Stimulated activated CD8-positive, alpha-beta memory T cell treated with anti-CD3 and anti-CD28 coated beads, Interleukin-2, amount 100 ng/mL, for 1 hour (primary cell): ENCODE results near the gene WNT6.
A peak's percentile ranks its signal among the peaks of the same experiment; 100 is the strongest.

ENCODE experiments used
- DNase-seq, 2 donors: peaks; one replicate each; pipeline ENCODE4 v3.0.0-alpha.2; 2020; ENCODE audit warnings: low read depth in 2 of 2

The WNT6 gene

DNA sequence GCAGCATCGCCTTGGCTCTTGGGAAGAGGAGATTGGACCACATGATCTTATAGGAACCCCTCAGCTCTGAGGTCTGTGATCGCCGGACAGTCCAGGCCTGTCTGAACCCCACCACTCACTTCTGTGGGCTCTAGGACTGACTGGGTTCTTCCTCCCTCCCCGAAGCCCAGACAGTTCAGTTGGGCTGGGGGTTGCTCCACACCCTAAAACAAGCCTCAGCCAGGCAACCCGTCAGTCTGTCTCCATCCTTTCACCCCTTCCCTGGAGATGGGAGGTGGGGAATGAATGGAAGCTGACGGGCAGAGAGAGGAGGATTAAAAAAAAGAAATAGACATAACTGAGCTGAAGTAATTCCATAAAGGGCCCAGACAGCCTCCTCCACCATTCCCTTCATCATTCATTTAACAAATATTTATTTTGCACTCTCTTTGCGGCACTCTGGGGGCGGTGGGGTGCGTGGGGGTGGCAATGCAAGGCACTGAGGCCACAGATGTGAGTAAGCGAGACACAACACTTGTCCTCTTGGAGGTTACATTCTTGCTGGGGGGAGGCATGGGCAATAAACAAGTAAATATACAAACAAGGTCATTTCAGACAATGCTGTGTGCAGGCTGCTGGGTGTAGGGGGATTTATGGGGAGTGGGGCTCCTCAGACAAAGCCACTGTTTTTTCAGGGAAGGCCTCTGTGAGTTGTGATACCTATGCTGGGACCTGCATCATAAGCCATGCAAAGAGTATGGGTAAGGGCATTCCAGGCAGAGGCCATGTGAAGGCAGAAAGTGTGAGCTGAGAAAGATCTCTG, 33.9 kb downstream of the WNT6 start:
- DNase-seq, result no peak

DNA sequence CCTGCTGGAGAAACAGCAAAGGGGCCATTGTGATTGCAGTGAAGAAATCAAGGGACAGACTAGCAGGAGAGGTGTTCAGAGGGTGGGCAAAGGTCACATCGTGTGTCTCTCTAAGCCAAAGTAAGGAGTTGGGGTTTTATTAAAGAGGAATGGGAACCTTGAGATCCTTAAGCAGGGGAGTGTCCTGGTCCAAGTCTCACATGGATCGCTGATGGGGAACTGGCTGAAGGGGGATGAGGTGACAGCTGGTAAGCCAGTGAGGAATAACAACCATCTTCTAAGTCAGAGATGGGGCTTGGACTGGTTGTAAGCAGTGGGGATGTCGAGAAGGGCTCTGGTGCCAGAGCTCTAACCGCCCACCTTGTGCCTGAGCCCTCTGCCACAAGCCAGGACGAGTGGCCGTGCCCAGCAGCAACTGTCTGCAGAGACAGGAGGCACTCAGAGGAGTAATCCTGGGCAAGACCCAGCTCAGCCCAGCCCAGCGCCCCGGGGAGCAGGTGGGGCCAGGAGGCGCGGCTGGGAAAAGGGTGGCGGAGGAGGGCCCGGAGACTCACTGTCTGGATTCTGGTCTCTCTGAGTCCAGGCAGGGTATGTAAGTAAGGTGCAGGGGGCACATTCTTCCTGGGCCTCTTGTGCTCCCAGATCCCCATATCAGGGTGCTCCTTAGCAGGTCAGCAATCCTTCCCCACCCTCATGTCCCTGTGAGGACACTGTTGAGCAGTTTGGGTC, 34.7 kb downstream of the WNT6 start:
- DNase-seq, result no peak

DNA sequence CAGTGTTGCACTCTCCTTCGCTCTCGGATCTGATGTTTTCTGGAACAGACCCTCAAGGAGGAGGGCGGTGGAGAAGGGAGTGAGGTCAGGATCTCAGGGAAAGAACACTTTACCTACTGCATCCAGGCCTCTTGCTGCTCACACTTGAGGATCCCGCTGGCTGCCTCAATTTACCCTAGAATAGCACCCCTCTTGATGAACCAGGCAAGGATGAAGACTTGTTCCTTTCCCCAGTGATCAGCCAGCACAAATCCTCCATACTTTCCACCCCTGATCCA, 35.2 kb downstream of the WNT6 start:
- no peak for DNase-seq

DNA sequence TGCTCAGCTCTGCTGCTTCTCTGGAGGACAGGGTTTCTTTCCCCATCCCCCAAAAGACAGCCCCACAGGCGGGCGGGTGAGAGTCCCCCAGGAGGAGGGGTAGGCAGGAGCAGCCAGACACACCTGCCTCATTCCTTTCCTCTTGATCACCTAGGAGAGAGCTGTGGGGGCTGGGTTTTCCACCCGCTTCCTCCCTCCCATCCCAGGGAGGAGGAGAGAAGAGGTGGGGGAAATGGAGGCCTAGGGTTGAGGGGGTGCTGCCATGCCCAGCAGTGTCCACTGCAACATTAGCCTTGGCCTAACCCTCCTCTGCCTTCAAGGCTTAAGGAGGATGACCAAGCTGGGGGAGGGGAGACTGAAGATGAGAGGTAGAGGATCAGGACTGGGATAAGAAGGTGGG, 35.7 kb downstream of the WNT6 start:
- no peak for DNase-seq

DNA sequence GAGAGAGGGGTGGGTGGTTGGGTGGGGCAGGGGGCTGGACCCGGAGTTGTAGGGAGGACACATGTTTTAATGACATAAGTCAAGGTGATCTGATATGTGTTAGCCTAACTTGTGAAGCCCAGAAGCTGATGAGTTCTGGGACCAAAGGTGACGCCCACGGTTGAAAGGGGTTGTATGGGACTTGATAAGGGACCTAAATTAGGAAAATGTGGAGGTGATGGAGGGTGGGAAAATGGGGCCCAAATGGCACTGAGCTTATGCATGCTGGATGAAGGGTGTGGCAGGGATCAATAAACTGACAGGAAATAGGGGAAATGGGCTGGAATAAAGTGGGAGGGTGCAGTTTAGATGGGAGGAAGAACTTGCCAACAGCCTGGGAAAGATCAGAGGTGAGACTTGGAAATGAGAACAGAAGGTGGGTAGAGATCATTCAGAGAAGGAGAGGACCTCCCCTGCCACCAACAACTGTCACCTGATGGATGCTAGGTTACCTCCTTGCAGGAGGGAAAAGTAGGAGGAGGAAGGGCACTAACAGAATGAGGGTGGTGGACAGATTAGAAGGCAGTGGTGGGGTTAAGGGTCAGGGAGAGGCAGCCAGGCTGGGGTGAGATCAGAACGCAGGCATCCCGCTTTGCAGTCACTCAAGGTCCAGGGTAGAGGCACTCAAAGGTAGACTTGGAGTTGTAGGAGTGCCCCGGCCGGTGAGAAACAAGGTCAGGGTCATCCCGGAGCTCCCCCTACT, 36.3 kb downstream of the WNT6 start:
- DNase-seq, result no peak

DNA sequence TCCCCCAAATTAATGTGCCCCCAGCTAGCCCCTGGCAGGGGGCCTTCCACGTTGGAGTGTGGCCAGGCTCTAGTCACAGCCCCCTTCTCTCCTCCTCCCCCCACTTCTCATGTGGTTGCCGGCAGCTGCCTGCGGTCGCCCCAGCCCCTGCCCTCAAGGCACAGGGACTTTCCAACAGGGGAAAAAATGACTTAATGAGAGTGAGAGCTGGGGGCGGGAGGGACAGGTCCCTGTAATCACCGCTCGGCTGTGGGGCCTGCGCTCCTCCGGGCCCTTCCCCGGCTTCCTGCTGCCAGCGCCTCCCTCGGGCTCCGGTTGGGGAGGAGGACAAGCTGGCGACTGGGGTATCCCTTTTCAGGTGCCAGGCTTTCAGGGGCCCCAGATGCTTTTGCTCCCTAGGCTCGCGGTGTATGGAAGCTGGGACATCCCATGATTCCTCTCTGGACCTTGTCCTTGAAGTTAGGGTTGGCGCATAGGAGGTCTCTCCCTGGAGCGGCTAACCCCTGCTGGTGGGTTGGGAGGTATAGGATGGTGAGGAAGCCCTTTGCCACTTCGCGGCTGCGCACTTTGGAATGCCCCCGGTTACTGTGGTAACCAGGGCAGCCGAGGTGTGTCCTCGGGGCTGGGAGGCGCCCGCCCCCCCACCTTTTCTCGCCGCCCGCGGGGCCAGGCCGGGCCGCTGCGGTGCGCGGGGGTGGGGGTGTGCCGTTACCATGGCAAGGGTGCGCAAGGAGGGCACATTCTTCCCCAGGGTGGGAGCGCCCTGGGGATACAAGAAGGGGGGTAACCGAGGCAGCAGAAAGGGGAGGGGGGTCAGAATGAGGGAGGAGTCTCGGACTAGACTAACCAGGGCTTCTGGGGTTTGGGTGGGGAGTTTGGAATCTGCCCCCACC, 37.1 kb downstream of the WNT6 start:
- DNase-seq, result peak; percentile 69 to 77

DNA sequence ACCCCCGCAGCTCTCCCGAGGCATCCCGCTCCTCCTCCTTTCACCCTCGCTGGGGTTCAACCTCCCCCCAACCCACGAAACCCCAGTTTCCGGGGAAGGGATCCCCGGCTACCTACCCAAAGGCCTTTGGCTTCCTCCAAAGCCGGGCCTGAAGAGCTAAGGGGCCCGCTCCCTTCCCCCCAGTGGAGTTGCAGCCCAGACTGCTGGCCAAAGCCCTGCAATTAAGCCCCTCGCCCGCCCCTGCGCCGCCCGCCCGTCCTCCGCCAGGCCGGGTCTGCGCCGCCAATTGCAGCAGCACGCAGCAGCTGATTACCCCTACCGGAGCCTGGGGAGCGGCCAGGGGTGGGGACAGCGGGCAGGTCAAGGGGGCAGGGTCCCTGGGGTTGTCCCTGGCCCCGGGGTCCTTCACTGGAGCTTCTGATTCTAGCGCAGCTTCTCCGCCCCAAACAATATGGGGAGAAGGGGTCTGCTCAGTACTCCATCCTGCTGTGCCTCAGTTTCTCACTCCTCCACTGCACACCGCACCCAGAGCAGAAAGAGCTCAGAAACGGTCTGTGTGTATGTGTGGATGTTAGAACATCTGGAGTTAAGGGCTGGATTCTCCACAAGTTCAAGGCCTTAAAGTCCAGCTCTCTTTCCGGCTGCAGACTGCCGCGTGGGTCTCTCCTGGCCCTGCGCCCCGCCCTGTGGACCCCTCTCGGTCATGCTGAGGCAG, 37.9 kb downstream of the WNT6 start:
- no peak for DNase-seq

DNA sequence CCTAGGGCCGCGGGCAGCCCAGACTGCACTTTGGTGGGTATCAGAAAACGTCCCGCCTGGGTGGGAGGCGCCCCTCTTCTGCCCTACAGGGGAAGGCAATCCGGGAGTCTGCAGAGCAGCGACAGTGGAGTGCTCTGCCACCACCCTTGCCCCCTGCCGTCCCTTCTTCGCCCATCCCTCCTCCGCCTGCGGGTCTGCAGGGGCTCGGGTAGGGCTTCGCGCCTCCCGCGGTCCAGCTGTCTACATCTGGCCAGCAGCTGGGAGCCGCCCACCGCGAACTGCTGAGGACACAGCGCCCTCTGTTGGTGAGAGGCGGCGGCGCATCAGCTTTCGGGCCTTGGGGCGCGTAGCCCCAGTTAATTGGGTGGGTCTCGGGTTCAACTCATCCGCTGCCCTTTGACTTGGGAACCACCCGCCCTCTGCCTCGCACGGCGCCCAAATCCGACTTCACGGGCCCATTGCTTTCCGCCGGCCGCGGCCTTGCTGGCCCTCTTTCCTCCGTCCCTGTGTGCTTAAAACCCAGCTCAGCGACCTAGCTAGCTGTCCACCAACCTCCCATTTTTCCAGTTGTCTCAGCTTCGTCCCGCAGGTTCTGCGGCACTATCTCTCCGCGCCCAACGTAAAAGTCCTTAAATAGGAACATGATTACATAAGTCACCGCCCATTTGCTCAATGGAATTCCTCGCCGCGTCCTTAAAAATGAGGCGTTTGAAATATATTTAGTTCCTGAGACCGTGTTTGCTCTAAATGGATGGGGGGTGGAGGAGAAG, 38.7 kb downstream of the WNT6 start:
- peak; percentile 61 to 73 for DNase-seq

DNA sequence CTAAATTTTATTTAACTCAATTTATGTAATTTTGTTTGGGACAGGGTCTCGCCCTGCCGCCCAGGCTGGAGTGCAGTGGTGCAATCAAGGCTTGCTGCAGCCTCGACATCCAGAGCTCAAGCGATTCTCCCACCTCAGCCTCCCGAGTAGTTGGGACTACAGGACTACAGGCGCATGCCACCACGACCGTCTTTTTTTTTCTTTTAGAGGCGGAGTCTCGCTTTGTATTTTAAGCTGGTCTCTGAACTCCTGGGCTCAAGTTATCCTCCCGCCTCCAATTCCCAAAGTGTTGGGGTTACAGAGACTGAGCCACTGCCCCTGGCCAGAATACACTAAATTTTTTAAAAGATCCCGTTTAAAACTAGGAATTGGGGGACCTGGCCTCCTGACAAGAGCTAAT, 39.5 kb downstream of the WNT6 start:
- DNase-seq, result no peak

DNA sequence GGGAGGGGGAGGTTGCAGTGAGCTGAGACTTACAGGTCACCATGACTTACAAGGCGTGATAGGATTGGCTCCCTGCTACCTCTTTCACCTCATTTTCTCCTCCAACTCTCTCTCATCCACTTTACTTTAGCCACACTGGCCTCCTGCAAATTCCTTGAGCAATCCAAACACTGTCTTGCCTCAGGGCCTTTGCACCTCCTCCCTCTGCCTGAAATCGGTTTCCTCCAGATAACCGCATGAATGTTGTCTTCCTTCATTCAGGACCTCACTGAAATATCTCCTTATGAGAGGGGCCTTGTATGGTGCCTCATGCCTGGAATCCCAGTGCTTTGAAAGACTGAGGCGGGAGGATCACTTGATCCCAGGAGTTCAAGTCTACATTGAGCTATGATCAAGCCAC, 42.8 kb downstream of the WNT6 start:
- no peak for DNase-seq

DNA sequence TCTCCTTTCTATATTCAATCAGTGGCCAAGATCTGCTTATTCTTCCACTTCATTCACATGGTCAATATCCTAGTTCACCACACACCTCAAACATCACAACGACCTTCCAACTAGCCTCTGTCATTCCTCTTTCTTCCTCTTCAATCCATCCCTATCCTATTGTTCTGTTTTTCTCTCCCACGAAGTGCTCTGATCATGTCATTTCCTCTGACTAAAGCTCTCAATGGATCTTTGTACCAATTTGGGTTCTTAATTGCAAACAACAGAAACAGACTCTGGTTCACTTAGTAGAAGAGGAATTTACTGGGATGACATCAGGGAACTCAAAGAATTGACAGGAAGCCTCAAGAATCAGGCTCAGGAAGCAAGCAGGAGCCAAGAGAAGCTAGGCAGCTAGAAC, 44.6 kb downstream of the WNT6 start:
- DNase-seq, result no peak

DNA sequence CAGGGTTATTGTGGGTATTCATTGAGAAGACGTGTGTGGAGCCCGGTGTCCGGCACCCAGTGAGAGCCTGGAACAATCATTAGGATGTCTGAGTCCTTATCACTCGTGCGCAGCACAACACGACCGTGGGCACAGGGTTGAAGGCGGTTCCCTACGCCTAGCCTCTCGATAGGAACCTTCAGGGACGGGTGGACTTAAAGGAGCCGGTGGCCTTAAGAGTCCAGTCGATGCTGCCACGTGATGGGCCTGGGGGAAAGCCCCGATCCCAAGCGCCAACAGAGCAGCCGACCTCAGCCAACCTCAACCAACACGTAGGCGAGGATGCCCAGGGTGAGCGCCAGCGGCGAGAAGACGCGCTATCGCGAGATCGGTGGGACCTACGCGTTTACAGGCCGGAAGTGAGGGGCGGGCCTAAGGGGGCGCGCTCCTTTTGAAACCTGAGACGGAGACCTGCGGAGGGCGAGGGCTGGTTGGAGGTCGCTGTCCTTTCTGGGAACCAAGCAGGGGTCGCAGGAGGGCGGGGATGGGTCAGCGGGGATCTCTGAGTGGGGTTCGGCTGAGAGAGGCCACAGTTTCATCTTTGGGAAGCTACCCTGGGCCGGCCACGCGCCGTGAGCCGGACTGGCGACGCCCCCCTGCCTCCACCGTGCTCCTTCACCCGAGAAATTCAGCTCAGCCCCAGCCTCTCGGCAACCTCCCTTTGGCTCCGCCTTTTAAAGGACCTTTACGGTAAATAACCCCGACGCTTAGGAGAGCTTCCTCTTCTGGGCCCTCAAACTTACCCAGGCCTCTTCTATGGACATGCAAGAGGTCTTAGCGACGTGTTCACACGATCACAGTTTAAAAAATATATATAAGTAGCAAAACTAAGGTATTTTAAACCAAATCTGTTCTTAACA, 49.4 kb downstream of the WNT6 start:
- peak; percentile 65 to 82 for DNase-seq

DNA sequence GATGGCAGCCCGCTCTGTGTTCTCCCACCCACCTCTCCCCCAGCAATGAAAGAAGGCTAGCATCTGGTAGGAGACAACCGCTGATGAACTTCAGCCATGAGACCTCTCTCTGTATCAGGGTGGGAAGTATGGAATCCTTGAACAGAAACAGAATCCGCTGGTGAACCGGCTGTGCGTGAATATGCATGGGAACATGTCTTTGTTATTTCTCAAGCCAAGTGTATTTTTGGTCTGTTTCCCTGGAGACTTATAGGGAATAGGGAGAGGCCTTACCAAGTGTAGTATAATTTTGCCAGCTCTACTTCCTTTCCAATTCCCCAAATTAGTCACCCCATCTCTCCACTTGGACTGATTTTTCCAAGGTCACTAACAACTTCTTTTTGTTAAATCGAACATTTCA, 51.1 kb downstream of the WNT6 start:
- DNase-seq, result no peak

DNA sequence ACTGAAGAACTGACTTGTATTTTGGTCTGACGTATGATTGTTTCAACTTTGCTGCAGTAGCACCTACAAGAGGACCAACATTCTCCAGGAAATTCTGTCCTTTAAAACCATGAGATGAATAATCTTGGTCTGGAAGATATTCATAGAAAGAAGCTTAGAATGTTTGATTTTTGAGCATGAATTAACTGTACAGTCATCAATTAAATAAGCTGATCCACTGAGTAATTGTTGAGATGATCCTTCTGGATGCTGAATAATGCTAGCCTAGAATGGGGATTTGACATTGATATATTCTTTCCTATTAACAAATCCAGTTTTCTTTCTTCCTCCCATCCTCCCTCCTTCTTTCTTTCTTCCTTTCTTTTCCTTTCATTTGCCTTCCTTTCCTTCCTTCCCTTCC, 60.9 kb downstream of the WNT6 start:
- DNase-seq, result no peak
